Esophagus muscularis mucosa (tissue), 4 donors: ENCODE data around the gene ANKRD39.

ENCODE experiments used
- EP300 ChIP-seq: sonication (generic); formaldehyde crosslinking; IDR thresholded peaks from one replicate; pipeline ENCODE4 v1.6.1; 2017; ENCODE audit warnings: antibody characterized with exemption
- POLR2A ChIP-seq: fragments of 450-650 bp; IDR thresholded peaks from one replicate; pipeline ENCODE4 v1.6.1; 2017; ENCODE audit warnings: antibody characterized with exemption, moderate library complexity, mild to moderate bottlenecking, low read depth
- POLR2AphosphoS5 ChIP-seq, 2 donors: sonication (generic); formaldehyde crosslinking; IDR thresholded peaks; one replicate each; pipeline ENCODE4 v1.6.1; 2017; ENCODE audit warnings: antibody characterized with exemption in 2 of 2
- TF ChIP-seq, protein P1 (sequence below), 3 experiments: fragments of 200-600 bp in 2 of 3; fragments of 450-650 bp in 1 of 3; sonication (generic) in 2 of 3; IDR thresholded peaks; one replicate each; pipeline ENCODE4 v1.5.1; 2017 to 2019; ENCODE audit warnings: antibody characterized with exemption in 3 of 3, mild to moderate bottlenecking in 2 of 3, moderate library complexity in 1 of 3

- TF ChIP-seq, protein P1, sequence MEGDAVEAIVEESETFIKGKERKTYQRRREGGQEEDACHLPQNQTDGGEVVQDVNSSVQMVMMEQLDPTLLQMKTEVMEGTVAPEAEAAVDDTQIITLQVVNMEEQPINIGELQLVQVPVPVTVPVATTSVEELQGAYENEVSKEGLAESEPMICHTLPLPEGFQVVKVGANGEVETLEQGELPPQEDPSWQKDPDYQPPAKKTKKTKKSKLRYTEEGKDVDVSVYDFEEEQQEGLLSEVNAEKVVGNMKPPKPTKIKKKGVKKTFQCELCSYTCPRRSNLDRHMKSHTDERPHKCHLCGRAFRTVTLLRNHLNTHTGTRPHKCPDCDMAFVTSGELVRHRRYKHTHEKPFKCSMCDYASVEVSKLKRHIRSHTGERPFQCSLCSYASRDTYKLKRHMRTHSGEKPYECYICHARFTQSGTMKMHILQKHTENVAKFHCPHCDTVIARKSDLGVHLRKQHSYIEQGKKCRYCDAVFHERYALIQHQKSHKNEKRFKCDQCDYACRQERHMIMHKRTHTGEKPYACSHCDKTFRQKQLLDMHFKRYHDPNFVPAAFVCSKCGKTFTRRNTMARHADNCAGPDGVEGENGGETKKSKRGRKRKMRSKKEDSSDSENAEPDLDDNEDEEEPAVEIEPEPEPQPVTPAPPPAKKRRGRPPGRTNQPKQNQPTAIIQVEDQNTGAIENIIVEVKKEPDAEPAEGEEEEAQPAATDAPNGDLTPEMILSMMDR (IDR thresholded peaks at IDR 0.05) = no peak
- TF ChIP-seq EP300 (no peak), POLR2AphosphoS5 (IDR thresholded peaks at IDR 0.05) (peak in 1 of 2 donors; percentile 45), POLR2A (no peak)
Measured at GRCh38 chr2:96860065-96861029, 2.5 kb upstream of the ANKRD39 start.
